Raji (cell line): ENCODE results near the gene PGM1.

Experiments used
- POLR2A ChIP-seq: IDR thresholded peaks from 2 replicates; pipeline ENCODE4 v1.6.1; 2011; ENCODE audit warnings: low read depth, low read length, control low read depth; ENCODE audit not compliant: insufficient read depth

The PGM1 gene

DNA sequence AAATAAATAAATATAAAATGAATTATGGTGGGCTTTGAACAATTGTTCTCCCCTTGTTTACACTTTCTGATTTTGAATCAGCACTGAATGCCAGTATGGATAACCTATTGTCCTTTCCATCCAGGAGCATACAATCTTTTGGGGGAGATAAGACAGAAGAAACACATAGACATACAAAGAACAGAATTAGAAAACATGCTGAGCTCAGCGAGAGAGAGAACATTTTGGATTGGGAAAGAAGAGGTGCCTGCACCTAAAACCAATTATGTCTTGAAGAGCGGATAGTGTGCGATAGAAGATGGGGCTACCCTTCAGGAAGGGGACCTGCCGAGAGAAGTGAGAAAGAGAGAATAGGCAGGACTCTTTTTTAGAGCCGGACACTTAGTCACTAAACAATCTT lies 6.6 kb downstream of the PGM1 start:
- TF ChIP-seq POLR2A: no peak

DNA sequence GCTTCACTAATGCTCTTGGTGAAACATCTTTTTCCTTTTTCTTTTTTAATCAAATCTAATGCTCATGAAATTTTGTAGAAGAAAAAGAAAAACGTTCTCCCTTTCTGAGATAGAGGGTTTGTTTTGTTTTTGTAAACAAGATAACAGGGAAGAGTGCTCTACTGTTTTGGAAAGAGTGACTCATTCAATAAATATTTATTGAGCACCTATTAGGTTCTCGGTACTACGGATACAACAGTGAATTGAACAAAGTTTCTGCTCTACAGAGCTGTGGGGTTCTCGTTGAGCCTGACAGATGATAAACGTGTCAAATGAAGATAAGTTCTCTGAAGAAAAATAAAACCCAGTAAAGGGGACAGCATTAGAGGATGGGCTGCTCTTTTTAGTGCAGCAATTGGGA lies 7.0 kb downstream of the PGM1 start:
- no peak for TF ChIP-seq POLR2A

GRCh38 chr1:63601061-63601460 lies 7.8 kb downstream of the PGM1 start:
- TF ChIP-seq POLR2A: no peak

DNA sequence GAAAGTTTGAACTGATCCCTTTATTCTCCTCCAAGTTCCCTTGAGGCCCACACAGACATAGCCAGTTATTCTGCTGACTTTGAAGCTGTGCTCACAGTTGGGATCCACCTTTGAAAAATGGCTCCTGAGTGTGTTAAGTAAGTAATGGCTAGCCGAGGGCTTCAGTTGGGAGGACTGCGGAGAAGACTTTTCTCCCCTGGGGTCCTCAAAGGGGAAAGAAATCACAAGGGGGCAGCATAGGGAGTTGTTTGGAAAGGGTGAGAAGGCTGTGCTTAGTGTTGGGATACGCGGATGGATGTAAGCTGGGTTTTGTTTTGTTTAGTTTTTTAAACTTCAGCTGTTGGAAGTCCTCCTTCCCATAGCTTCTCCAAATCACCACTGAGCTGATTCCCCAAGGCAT lies 8.3 kb downstream of the PGM1 start:
- TF ChIP-seq POLR2A: no peak

GRCh38 chr1:63601912-63602311 lies 8.7 kb downstream of the PGM1 start:
- no peak for TF ChIP-seq POLR2A

- TF ChIP-seq POLR2A: no peak
These were observed 9.4 kb downstream of the PGM1 start for GRCh38 chr1:63602629-63603028.

DNA sequence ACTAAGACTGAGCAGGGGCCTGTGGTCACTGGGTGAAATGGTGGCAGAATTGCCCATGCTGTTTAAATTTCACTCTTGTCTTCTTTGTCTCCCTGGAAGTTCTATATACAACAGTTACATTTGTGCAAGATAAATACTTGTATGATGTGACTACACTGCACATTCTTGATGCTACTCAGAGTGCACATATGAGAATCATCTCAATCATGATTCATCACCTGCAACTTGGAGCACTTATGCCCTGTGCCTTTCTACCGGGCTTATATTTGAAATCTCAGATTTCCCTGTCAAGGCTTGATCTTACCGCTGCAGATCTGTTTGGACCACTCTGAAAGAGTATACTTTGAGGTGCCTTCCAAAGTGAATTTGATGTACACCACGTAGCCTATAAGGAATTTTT lies 10.6 kb downstream of the PGM1 start:
- no peak for TF ChIP-seq POLR2A

GRCh38 chr1:63607322-63607721 lies 14.1 kb downstream of the PGM1 start:
- no peak for TF ChIP-seq POLR2A

DNA sequence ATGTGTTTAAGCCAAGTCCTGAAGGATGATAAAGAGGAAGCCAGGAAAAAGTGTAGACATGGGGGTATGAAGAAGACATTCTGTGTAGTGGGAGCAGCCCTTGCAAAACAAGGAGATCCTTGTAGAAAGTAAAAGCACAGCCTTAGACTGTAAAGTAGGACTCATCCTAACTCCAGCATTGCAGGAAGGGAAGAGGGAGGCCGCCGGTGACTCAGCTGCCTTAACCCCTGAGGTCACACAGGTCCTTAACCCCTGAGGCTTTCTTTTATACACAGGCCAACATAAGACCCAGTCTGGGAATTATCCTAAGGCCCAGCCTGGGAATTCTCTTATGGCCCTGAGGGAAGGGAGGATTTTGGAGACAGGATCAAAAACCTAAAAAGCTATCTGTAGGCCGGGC lies 18.0 kb downstream of the PGM1 start:
- TF ChIP-seq POLR2A: no peak

DNA sequence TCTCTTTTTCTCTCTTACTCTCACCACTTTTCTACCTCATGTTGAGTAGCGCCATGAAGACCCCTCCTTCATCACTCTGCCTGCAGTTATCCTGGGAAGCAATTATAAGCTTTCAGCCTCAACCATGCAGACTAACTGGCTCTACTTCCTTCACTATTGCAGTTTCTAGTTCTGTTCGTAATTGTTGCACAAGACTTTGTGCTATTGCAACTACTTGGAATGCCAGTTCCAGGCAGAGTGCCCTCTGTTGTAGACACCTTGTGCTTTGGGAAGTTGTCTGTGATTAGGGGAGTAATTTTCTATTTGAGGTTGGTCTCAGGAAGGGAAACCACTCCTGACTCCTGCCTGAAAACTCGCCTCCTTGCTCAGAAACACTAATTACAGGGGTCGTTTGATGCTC lies 19.4 kb downstream of the PGM1 start:
- TF ChIP-seq POLR2A: no peak

DNA sequence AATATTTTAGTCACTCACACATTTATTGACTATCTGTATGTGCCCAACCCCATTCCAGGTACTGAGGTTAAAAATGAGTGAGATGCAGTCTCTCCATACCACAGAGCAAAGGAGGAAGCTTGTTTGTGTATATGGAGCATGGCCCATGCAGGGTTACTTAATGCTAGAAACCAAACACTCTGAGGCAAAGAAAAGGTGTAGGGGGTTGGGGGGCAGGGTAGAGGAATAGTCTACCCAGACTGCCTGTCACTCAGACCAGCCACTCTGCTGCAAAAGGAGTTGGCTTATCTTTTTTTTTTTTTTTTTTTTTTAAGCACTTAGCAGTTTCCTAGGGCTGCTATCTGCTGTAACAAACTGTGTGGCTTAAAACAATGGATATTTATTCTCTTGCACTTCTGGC lies 19.8 kb downstream of the PGM1 start:
- no peak for TF ChIP-seq POLR2A

- TF ChIP-seq POLR2A: no peak
These were observed 22.7 kb downstream of the PGM1 start for GRCh38 chr1:63615768-63616420.

DNA sequence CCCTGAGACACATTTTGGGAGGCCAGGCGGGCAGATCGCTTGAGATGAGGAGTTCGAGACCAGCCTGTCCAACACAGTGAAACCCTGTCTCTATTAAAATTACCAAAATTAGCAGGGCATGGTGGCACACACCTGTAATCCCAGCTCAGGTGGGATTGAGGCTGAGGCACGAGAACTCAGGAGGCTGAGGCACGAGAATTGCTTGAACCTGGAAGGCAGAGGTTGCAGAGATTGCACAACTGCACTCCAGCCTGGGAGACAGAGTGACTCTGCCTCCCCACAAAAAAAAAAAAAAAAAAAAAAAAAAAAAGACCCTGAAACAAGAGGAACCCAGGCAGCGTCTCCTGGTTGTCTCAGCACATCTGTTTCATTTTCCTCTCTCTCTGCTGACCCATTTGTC lies 24.2 kb downstream of the PGM1 start:
- TF ChIP-seq POLR2A: no peak

- no peak for TF ChIP-seq POLR2A
These were observed 24.8 kb downstream of the PGM1 start for GRCh38 chr1:63618011-63618410.

GRCh38 chr1:63619558-63619957 lies 26.3 kb downstream of the PGM1 start:
- no peak for TF ChIP-seq POLR2A

- TF ChIP-seq POLR2A: no peak
These were observed 27.5 kb downstream of the PGM1 start for GRCh38 chr1:63620671-63621070.

GRCh38 chr1:63621075-63621474 lies 27.9 kb downstream of the PGM1 start:
- no peak for TF ChIP-seq POLR2A

DNA sequence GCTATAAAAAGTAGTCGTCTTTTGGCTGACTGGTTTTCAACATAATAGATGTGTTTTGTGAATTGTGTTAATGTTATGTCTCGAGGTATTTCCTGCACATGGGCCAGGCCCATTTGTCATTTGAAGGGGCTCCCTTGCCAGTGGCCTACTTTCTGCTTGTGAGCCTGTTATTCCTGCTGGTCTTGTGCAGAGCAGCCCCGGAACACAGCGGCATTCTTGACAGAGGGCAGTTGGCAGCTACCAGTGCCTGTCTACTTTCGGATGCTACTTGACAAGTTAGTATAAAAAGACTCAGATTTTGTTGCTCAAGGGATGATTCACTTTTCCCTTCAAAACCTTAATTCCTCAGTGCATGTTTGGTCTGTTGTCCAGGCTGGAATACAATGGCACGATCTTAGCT lies 28.5 kb downstream of the PGM1 start:
- TF ChIP-seq POLR2A: no peak

GRCh38 chr1:63622849-63623566 lies 29.8 kb downstream of the PGM1 start:
- no peak for TF ChIP-seq POLR2A
